ENCODE measurements around the gene CALB2.

DNA sequence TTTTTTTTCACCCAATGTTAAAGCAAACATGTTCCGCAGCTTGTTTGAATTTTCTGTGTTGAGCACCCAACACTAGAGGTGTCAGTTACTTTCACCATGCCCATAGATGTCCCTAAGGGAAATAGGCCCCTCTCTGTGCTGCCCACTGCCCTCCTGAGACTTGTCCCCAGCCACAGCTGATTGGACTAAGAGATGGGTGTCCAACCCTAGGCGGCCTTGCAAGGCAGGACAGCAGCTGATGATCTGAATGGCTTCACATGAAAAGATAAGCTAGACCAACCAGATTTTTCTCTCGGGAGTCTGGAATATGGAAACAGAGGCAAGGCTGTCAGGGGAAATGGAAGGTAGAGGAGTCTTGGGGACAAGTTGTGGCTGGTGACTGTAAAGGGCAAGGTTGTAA is 6.1 kb upstream of the CALB2 start:
- TF ChIP-seq ZBTB1 (CRISPR knock-in tag; IDR thresholded peaks at IDR 0.05; ENCODE audit: borderline replicate concordance), result no peak
- TF ChIP-seq, protein P1, sequence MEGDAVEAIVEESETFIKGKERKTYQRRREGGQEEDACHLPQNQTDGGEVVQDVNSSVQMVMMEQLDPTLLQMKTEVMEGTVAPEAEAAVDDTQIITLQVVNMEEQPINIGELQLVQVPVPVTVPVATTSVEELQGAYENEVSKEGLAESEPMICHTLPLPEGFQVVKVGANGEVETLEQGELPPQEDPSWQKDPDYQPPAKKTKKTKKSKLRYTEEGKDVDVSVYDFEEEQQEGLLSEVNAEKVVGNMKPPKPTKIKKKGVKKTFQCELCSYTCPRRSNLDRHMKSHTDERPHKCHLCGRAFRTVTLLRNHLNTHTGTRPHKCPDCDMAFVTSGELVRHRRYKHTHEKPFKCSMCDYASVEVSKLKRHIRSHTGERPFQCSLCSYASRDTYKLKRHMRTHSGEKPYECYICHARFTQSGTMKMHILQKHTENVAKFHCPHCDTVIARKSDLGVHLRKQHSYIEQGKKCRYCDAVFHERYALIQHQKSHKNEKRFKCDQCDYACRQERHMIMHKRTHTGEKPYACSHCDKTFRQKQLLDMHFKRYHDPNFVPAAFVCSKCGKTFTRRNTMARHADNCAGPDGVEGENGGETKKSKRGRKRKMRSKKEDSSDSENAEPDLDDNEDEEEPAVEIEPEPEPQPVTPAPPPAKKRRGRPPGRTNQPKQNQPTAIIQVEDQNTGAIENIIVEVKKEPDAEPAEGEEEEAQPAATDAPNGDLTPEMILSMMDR (CRISPR knock-in tag; IDR thresholded peaks at IDR 0.05), result no peak
- no peak for TF ChIP-seq CHD4 (IDR thresholded peaks at IDR 0.05; ENCODE audit: borderline replicate concordance, low read length)
- TF ChIP-seq, protein P2, sequence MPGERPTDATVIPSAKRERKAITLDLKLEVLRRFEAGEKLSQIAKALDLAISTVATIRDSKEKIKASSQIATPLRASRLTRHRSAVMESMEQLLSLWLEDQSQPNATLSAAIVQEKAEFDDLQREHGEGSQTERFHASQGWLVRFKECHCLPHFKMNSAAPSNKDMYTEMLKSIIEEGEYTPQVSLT (CRISPR knock-in tag; IDR thresholded peaks at IDR 0.05; ENCODE audit: borderline replicate concordance, low read depth), result no peak
- no peak for TF ChIP-seq ZNF792 (CRISPR knock-in tag; IDR thresholded peaks at IDR 0.05)
- no peak for TF ChIP-seq TP53 (CRISPR knock-in tag; conservative IDR thresholded peaks at IDR 0.05)
- TF ChIP-seq, protein P3, sequence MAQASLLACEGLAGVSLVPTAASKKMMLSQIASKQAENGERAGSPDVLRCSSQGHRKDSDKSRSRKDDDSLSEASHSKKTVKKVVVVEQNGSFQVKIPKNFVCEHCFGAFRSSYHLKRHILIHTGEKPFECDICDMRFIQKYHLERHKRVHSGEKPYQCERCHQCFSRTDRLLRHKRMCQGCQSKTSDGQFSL (CRISPR knock-in tag; IDR thresholded peaks at IDR 0.05), result no peak
- TF ChIP-seq, protein P4, sequence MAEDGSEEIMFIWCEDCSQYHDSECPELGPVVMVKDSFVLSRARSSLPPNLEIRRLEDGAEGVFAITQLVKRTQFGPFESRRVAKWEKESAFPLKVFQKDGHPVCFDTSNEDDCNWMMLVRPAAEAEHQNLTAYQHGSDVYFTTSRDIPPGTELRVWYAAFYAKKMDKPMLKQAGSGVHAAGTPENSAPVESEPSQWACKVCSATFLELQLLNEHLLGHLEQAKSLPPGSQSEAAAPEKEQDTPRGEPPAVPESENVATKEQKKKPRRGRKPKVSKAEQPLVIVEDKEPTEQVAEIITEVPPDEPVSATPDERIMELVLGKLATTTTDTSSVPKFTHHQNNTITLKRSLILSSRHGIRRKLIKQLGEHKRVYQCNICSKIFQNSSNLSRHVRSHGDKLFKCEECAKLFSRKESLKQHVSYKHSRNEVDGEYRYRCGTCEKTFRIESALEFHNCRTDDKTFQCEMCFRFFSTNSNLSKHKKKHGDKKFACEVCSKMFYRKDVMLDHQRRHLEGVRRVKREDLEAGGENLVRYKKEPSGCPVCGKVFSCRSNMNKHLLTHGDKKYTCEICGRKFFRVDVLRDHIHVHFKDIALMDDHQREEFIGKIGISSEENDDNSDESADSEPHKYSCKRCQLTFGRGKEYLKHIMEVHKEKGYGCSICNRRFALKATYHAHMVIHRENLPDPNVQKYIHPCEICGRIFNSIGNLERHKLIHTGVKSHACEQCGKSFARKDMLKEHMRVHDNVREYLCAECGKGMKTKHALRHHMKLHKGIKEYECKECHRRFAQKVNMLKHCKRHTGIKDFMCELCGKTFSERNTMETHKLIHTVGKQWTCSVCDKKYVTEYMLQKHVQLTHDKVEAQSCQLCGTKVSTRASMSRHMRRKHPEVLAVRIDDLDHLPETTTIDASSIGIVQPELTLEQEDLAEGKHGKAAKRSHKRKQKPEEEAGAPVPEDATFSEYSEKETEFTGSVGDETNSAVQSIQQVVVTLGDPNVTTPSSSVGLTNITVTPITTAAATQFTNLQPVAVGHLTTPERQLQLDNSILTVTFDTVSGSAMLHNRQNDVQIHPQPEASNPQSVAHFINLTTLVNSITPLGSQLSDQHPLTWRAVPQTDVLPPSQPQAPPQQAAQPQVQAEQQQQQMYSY (CRISPR knock-in tag; IDR thresholded peaks at IDR 0.05), result no peak
- TF ChIP-seq, protein P5, sequence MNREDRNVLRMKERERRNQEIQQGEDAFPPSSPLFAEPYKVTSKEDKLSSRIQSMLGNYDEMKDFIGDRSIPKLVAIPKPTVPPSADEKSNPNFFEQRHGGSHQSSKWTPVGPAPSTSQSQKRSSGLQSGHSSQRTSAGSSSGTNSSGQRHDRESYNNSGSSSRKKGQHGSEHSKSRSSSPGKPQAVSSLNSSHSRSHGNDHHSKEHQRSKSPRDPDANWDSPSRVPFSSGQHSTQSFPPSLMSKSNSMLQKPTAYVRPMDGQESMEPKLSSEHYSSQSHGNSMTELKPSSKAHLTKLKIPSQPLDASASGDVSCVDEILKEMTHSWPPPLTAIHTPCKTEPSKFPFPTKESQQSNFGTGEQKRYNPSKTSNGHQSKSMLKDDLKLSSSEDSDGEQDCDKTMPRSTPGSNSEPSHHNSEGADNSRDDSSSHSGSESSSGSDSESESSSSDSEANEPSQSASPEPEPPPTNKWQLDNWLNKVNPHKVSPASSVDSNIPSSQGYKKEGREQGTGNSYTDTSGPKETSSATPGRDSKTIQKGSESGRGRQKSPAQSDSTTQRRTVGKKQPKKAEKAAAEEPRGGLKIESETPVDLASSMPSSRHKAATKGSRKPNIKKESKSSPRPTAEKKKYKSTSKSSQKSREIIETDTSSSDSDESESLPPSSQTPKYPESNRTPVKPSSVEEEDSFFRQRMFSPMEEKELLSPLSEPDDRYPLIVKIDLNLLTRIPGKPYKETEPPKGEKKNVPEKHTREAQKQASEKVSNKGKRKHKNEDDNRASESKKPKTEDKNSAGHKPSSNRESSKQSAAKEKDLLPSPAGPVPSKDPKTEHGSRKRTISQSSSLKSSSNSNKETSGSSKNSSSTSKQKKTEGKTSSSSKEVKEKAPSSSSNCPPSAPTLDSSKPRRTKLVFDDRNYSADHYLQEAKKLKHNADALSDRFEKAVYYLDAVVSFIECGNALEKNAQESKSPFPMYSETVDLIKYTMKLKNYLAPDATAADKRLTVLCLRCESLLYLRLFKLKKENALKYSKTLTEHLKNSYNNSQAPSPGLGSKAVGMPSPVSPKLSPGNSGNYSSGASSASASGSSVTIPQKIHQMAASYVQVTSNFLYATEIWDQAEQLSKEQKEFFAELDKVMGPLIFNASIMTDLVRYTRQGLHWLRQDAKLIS (CRISPR knock-in tag; IDR thresholded peaks at IDR 0.05), result no peak
- no peak for TF ChIP-seq TCF12 (IDR thresholded peaks at IDR 0.05)
- no peak for TF ChIP-seq TCF12 (CRISPR knock-in tag; IDR thresholded peaks at IDR 0.05)
- TF ChIP-seq, protein P6, sequence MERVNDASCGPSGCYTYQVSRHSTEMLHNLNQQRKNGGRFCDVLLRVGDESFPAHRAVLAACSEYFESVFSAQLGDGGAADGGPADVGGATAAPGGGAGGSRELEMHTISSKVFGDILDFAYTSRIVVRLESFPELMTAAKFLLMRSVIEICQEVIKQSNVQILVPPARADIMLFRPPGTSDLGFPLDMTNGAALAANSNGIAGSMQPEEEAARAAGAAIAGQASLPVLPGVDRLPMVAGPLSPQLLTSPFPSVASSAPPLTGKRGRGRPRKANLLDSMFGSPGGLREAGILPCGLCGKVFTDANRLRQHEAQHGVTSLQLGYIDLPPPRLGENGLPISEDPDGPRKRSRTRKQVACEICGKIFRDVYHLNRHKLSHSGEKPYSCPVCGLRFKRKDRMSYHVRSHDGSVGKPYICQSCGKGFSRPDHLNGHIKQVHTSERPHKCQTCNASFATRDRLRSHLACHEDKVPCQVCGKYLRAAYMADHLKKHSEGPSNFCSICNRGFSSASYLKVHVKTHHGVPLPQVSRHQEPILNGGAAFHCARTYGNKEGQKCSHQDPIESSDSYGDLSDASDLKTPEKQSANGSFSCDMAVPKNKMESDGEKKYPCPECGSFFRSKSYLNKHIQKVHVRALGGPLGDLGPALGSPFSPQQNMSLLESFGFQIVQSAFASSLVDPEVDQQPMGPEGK (CRISPR knock-in tag; IDR thresholded peaks at IDR 0.05), result no peak
